HCT116 (cell line): Measurements from ENCODE around the gene GRID2. TPM values are rescaled to one million over a fixed set of nuclear protein-coding genes. Genes with fewer than 3 reads are reported as not detected.
"Not testable (repeated sequence)": the region's sequence is repeated elsewhere in the genome, so short reads cannot be mapped to it uniquely, and the experiment has no call there.

ENCODE experiments used
- ATAC-seq: fragments of 200-7000 bp; cut with Tn5 transposase; 2 replicates; pipeline ENCODE4 v1.9.1; 2020; ENCODE audit warnings: mild to moderate bottlenecking, moderate library complexity
- BruUV-seq: library from RNA; stranded (reverse); fragments of 400-500 nt; replicated peaks from 2 replicates; lab custom pipeline; 2021; lab: Mats Ljungman, UMichigan
- CTCF ChIA-PET: fragments of 300-600 bp; sonication (Branson Sonifier 250); formaldehyde crosslinking; loops from one replicate; lab custom pipeline; 2021; ENCODE audit warnings: antibody characterized with exemption; lab: Charles Lee
- POLR2A ChIA-PET: fragments of 300-600, 350-600 bp; sonication (Branson Sonifier 250); formaldehyde crosslinking; loops from one replicate; lab custom pipeline; 2021; ENCODE audit warnings: antibody characterized with exemption; lab: Charles Lee
- RAD21 ChIA-PET, 2 experiments: fragments of 300-600 bp; sonication (Branson Sonifier 250); formaldehyde crosslinking; loops; one replicate each; lab custom pipeline; 2023; ENCODE audit warnings: low total read pairs in 2 of 2; ENCODE audit not compliant: uncharacterized antibody in 2 of 2, unreplicated experiment in 2 of 2, low non-redundant PET in 1 of 2; lab: Charles Lee
- DNase-seq: peaks from one replicate; pipeline ENCODE4 v3.0.0-alpha.2; 2010; ENCODE audit warnings: low read depth, low spot score
- H2AFZ ChIP-seq: fragments of 200-600 bp; shearing (Covaris generic), sonication (generic); 2 replicates; pipeline ENCODE4 v1.6.1; 2017; ENCODE audit warnings: low read depth, mixed run types, mixed read lengths, antibody characterized with exemption, low read length; ENCODE audit not compliant: poor library complexity, severe bottlenecking
- H3K27ac ChIP-seq: 2 replicates; pipeline ENCODE4 v1.5.1; 2012; ENCODE audit warnings: low read depth, low read length
- H3K27me3 ChIP-seq: fragments of 200-600 bp; sonication (generic); 2 replicates; pipeline ENCODE4 v1.6.1; 2016; ENCODE audit warnings: mixed run types, low read length, mixed read lengths; ENCODE audit not compliant: insufficient read depth
- H3K36me3 ChIP-seq, 2 experiments: fragments of 200-500 bp in 1 of 2; fragments of 200-600 bp in 1 of 2; sonication (Bioruptor generic) in 1 of 2; sonication (generic) in 1 of 2; 2 replicates each; pipeline versions ENCODE4 v1.5.1 to v1.6.1; 2014 to 2016; ENCODE audit warnings: low read length in 2 of 2, inconsistent platforms in 1 of 2, mixed read lengths in 1 of 2, mixed run types in 1 of 2; ENCODE audit not compliant: insufficient read depth in 2 of 2, control insufficient read depth in 1 of 2
- H3K4me1 ChIP-seq, 2 experiments: fragments of 200-600 bp in 1 of 2; sonication (generic) in 1 of 2; 2 replicates each; pipeline versions ENCODE4 v1.5.1 to v1.6.1; 2012 to 2017; ENCODE audit warnings: low read length in 2 of 2, inconsistent platforms in 1 of 2, mild to moderate bottlenecking in 1 of 2, mixed read lengths in 1 of 2, mixed run types in 1 of 2, moderate library complexity in 1 of 2; ENCODE audit not compliant: insufficient read depth in 2 of 2, control insufficient read depth in 1 of 2
- H3K4me2 ChIP-seq: fragments of 200-600 bp; sonication (generic); 2 replicates; pipeline ENCODE4 v1.6.1; 2017; ENCODE audit warnings: mixed run types, low read length, mixed read lengths
- H3K4me3 ChIP-seq, 2 experiments: fragments of 200-600 bp in 1 of 2; sonication (generic) in 1 of 2; replicated peaks in 1 of 2; 2 replicates each; pipeline ENCODE4 v1.5.1; 2011 to 2016; ENCODE audit warnings: low read length in 2 of 2, control low read depth in 1 of 2, low read depth in 1 of 2, mild to moderate bottlenecking in 1 of 2, mixed read lengths in 1 of 2, mixed run types in 1 of 2
- H3K79me2 ChIP-seq: fragments of 200-600 bp; sonication (generic); 2 replicates; pipeline ENCODE4 v1.6.1; 2017; ENCODE audit warnings: mild to moderate bottlenecking, mixed run types, low read length, moderate library complexity, mixed read lengths; ENCODE audit not compliant: insufficient read depth
- H3K9ac ChIP-seq: fragments of 200-600 bp; sonication (generic); 2 replicates; pipeline ENCODE4 v1.6.1; 2016; ENCODE audit warnings: low read length, mixed read lengths
- H3K9me2 ChIP-seq: fragments of 200-600 bp; sonication (generic), shearing (Covaris generic); 2 replicates; pipeline ENCODE4 v1.6.1; 2017; ENCODE audit warnings: mixed run types, mild to moderate bottlenecking, moderate library complexity; ENCODE audit not compliant: insufficient read depth
- H3K9me3 ChIP-seq, 2 experiments: fragments of 200-500 bp in 1 of 2; fragments of 200-600 bp in 1 of 2; sonication (Bioruptor generic) in 1 of 2; sonication (generic) in 1 of 2; 2 replicates each; pipeline ENCODE4 v1.6.1; 2014 to 2017; ENCODE audit warnings: low read length in 2 of 2, mixed read lengths in 2 of 2, inconsistent platforms in 1 of 2, low read depth in 1 of 2, mild to moderate bottlenecking in 1 of 2, mixed run types in 1 of 2, moderate library complexity in 1 of 2; ENCODE audit not compliant: control insufficient read depth in 1 of 2, insufficient read depth in 1 of 2
- H4K20me1 ChIP-seq: fragments of 200-600 bp; sonication (generic), shearing (Covaris generic); 2 replicates; pipeline ENCODE4 v1.6.1; 2017; ENCODE audit warnings: mixed run types, mild to moderate bottlenecking, moderate library complexity; ENCODE audit not compliant: insufficient read depth
- CBX3 ChIP-seq: IDR thresholded peaks from 2 replicates; pipeline ENCODE4 v1.6.1; 2012; ENCODE audit warnings: low read depth
- intact Hi-C: fragments of 100-400 bp; cut with micrococcal nuclease; formaldehyde crosslinking; loops from 2 replicates; pipeline ENCODE4 v1.10.0; 2022
- total RNA-seq: library from RNA; stranded (reverse); gene quantifications from one replicate; pipeline ENCODE4 v1.2.1, GENCODE V29; 2021; ENCODE audit not compliant: unreplicated experiment

Gene GRID2
- total RNA-seq, 1 experiment from 2014 or later: not detected

DNA sequence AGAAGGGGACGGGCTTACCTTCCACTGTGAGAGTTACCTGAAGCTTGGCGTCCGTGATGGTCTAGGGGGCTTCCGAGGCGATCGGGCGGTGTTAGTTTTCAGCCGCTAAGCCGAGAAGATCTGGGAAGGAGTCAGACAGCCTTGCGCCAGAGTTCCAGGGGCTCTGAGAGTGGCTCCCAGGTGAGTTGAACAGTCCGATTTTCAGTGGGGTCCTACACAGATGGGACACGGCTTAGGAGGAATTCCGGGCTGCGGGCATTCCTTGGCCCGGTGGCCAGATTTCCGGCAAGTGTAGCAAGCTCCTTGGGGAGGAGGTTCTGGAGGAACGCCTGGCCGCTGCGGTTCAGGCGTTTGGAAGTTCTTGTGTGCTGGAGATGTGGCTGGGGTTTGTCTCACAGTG, 138.4 kb downstream of the GRID2 start:
- H3K9ac ChIP-seq, H3K36me3 ChIP-seq, H3K9me3 ChIP-seq, ATAC-seq, H3K4me3 ChIP-seq, DNase-seq, H3K4me2 ChIP-seq, RAD21 ChIA-PET, H3K79me2 ChIP-seq, CTCF ChIA-PET, BruUV-seq, H3K27ac ChIP-seq, H3K4me1 ChIP-seq, H3K9me2 ChIP-seq, H3K27me3 ChIP-seq, H2AFZ ChIP-seq, POLR2A ChIA-PET, H4K20me1 ChIP-seq, intact Hi-C loops: not testable (repeated sequence)

DNA sequence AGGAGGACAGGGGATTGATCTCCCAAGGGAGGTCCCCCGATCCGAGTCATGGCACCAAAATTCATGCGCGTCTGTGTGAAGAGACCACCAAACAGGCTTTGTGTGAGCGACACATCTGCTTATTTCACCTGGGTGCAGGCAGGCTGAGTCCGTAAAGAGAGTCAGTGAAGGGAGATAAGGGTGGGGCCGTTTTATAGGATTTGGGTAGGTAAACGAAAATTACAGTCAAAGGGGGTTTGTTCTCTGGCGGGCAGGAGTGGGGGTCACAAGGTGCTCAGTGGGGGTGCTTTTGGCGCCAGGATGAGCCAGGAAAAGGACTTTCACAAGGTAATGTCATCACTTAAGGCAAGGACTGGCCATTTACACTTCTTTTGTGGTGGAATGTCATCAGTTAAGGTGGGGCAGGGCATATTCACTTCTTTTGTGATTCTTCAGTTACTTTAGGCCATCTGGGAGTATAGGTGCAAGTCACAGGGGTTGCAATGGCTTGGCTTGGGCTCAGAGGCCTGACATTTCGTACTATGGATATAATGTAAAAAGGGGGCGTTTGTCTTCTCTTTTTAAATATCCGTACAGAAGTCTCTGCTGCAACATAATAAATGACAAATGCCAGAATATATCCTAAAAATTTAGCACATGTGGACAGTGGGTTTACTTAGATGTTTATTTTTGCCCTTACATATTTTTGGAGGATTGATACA, 140.5 kb downstream of the GRID2 start:
- H3K36me3 ChIP-seq, H3K27ac ChIP-seq, CTCF ChIA-PET, ATAC-seq, H3K9me2 ChIP-seq, DNase-seq, H3K79me2 ChIP-seq, H3K9me3 ChIP-seq, H3K4me1 ChIP-seq, RAD21 ChIA-PET, H2AFZ ChIP-seq, H4K20me1 ChIP-seq, BruUV-seq, H3K27me3 ChIP-seq, H3K9ac ChIP-seq, H3K4me2 ChIP-seq, intact Hi-C loops, POLR2A ChIA-PET, H3K4me3 ChIP-seq: not testable (repeated sequence)

DNA sequence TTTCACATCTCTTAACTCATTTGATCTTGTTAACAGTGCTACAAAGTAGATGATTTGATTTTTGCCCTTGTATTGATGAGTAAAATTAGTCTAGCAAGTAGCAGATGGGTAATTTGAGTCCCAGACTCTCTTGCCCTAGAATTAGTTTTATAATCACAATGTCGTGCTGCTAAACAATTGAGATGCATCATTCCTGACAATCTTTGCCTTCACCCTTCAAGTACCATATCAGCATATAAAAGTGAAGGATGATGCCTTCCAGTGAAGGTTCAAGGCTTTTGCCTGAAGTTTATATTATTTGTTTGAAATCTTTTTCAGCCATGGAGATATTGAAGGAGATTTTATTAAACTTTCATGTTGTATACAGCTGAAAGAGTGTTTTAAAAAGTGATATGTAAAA, 141.4 kb downstream of the GRID2 start:
- POLR2A ChIA-PET: no interaction called here
- ATAC-seq: no peak
- no TSS peak for BruUV-seq

More for the DNA sequence above, 141.4 kb downstream of the GRID2 start:
- intact Hi-C loops: no loop called here
- H3K4me3 ChIP-seq: no peak overlapping the region
- no peak for DNase-seq
- TF ChIP-seq CBX3: no peak
- H3K4me2 ChIP-seq: no peak overlapping the region
- H4K20me1 ChIP-seq: no peaks in the 10 kb centered on the region
- H3K27me3 ChIP-seq: no peaks in the 10 kb centered on the region
- H3K9me2 ChIP-seq: no peaks in the 10 kb centered on the region; the same call in 1 of the 2 replicates
- H3K9ac ChIP-seq: no peak overlapping the region
- no peak overlapping the region for H2AFZ ChIP-seq
- ChIA-PET CTCF (no interaction called here), RAD21 (no interaction called here)
- H3K9me3 ChIP-seq: no peaks in the 10 kb centered on the region
- H3K36me3 ChIP-seq: no peaks in the 10 kb centered on the region
- no peaks in the 10 kb centered on the region for H3K4me1 ChIP-seq
- no peak overlapping the region for H3K27ac ChIP-seq
- H3K79me2 ChIP-seq: no peaks in the 10 kb centered on the region
